ENCODE measurements around the gene P2RY12.
A peak's percentile ranks its signal among the peaks of the same experiment; 100 is the strongest.

The P2RY12 gene

DNA sequence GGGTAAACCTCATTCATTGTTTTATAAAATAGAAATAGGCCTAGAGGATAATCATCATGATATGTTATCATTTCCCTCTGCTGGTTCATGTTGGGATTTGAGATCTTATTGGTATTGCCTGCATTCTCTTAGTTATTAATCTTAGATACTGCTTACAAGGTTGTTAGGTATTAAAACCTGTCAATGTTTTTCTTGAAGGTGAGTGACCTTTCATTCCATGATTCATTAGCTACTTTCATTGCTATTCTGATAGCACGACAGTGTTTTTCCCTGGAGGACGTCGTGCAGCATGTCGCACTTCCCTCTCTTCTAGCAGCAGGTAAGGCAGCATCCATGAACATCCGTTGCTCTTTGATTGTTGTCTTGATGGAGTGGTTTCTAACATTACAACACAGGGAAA is 17.1 kb downstream of the P2RY12 start:
- no peaks in the 10 kb centered on the region for H3K36me3 ChIP-seq (ENCODE audit: control insufficient read depth, insufficient read depth, low read length)
- H3K4me3 ChIP-seq (ENCODE audit: low read depth, low read length), result no peak overlapping the region
- H3K27me3 ChIP-seq (ENCODE audit: control insufficient read depth, insufficient read depth, low read length), result no peaks in the 10 kb centered on the region
- no peak overlapping the region for H3K9ac ChIP-seq (ENCODE audit: low read depth, low read length)
- H3K9me3 ChIP-seq (ENCODE audit: control insufficient read depth, insufficient read depth, low read length), result no peaks in the 10 kb centered on the region
- no peaks in the 10 kb centered on the region for H3K4me1 ChIP-seq (ENCODE audit: control insufficient read depth, insufficient read depth, low read length)

DNA sequence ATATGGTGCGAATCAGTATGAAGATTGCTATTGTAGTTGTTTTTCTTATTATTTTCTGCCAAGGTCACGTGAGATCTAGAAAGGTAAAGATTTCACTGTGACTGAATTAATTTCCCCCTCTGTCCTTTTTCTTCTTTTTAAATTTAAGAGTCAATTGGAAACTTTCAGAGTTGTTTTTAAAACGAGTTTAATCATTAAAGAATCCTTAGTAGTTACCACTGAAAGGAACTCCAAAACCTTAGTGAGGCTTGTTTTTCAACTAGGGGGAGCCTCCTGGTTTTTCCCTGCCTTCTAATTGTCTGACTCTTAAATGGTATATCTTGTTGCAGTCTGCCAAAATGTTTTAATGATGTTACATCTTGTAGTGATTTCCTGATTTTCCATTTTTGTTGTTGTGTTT is 17.6 kb downstream of the P2RY12 start:
- Histone ChIP-seq H3K4me3 (ENCODE audit: low read depth, low read length) (no peak overlapping the region), H3K9ac (ENCODE audit: low read depth, low read length) (no peak overlapping the region), H3K9me3 (ENCODE audit: control insufficient read depth, insufficient read depth, low read length) (no peaks in the 10 kb centered on the region), H3K27me3 (ENCODE audit: control insufficient read depth, insufficient read depth, low read length) (no peaks in the 10 kb centered on the region), H3K36me3 (ENCODE audit: control insufficient read depth, insufficient read depth, low read length) (no peaks in the 10 kb centered on the region), H3K4me1 (ENCODE audit: control insufficient read depth, insufficient read depth, low read length) (no peaks in the 10 kb centered on the region)

DNA sequence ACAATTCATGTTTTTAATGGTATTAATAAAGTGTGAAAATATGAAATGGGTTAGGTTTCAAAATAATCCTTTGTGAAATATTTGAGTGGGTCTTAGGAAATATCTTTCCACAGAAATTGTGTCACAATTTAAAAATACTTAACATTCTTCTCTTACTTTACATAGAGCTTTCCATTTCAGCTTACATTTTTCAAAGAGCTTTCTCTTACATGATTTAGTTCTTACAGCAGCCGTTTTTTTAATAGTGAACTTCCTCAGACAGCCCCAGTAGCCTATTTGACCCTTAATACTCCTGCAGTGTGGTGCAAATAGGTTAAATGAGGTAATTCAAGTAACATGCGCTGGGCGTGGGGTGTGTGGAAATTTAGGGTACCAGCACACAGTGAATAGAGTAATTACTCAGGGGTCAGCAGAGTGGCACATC is 21.8 kb downstream of the P2RY12 start:
- Histone ChIP-seq H3K27me3 (ENCODE audit: control insufficient read depth, insufficient read depth, low read length) (no peaks in the 10 kb centered on the region), H3K4me3 (ENCODE audit: low read depth, low read length) (no peak overlapping the region), H3K4me1 (ENCODE audit: control insufficient read depth, insufficient read depth, low read length) (no peaks in the 10 kb centered on the region), H3K9ac (ENCODE audit: low read depth, low read length) (no peak overlapping the region), H3K9me3 (ENCODE audit: control insufficient read depth, insufficient read depth, low read length) (no peaks in the 10 kb centered on the region), H3K36me3 (ENCODE audit: control insufficient read depth, insufficient read depth, low read length) (no peaks in the 10 kb centered on the region)

DNA sequence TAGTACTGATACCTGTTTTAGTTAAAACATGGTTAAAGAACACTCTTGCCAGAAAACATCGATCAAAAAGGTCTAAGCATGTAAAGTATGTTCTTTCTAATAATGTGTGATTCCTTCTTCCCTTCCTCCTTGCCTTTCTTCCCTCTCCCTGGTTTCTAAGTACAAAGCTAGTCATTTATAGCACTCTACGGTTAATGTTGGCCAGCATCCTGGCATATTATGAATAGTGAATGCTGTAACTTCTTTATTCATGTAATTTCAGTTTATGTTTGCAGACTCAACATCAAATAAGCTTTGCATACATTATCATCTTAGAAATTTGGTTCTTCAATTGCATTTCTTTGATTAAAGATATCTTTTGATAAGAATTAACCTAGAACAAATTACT is 27.1 kb downstream of the P2RY12 start:
- Histone ChIP-seq H3K27me3 (ENCODE audit: control insufficient read depth, insufficient read depth, low read length) (no peaks in the 10 kb centered on the region), H3K4me1 (ENCODE audit: control insufficient read depth, insufficient read depth, low read length) (no peaks in the 10 kb centered on the region), H3K36me3 (ENCODE audit: control insufficient read depth, insufficient read depth, low read length) (no peaks in the 10 kb centered on the region), H3K4me3 (ENCODE audit: low read depth, low read length) (no peak overlapping the region), H3K9ac (ENCODE audit: low read depth, low read length) (no peak overlapping the region), H3K9me3 (ENCODE audit: control insufficient read depth, insufficient read depth, low read length) (no peaks in the 10 kb centered on the region)

DNA sequence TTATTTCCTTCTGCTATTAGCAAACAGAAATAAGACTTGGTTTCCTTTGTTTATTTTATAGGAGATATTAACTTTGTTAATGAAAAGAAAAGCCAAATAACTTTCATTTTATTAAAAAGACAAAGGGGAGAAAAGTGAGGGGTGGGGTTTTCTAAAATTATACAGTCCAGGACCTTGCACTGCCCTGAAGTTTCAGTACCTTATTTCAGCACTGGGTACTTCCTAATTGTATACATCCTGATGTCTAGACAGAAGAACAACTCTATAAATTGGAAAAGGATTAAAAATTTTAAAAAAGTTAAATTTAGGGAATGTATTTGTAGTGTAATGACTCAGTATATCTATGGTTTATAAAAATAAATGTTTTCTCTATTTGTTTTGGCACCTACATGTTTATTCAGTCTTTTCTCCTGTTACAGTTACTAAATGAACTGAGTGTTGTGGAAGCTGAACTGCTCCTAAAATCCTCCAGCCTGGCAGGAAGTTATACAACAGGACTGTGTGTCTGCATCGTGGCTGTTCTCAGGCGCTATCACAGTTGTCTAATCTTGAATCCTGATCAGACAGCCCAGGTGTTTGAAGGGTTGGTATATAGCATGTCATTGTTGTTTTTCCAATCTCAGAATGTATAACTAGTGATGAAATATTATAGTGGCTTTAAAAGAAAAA is 27.6 kb downstream of the P2RY12 start:
- no peaks in the 10 kb centered on the region for H3K36me3 ChIP-seq (ENCODE audit: control insufficient read depth, insufficient read depth, low read length)
- no peak overlapping the region for H3K4me3 ChIP-seq (ENCODE audit: low read depth, low read length)
- H3K4me1 ChIP-seq (ENCODE audit: control insufficient read depth, insufficient read depth, low read length), result no peaks in the 10 kb centered on the region
- no peak overlapping the region for H3K9ac ChIP-seq (ENCODE audit: low read depth, low read length)
- no peaks in the 10 kb centered on the region for H3K27me3 ChIP-seq (ENCODE audit: control insufficient read depth, insufficient read depth, low read length)
- no peaks in the 10 kb centered on the region for H3K9me3 ChIP-seq (ENCODE audit: control insufficient read depth, insufficient read depth, low read length)

DNA sequence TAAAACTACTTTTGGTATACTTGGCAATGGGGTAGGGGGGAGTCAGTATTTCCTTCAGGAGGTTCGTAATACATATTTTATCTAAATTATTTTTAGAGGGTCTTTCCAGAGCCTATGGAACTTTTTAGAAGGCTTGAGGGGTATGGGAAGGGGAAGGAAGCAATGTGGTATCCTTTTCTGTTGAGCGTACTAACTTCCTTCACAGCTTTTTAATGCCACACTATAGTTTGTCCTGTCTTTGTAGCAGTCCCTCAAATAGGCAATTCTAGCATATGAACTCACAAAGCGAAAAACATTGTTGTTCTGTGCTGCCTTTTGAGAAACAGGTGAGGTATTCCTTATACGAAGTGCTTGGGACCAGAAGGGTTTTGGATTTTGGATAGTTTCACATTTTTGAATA is 32.9 kb downstream of the P2RY12 start:
- no peaks in the 10 kb centered on the region for H3K9me3 ChIP-seq (ENCODE audit: control insufficient read depth, insufficient read depth, low read length)
- H3K9ac ChIP-seq (ENCODE audit: low read depth, low read length), result no peak overlapping the region
- no peaks in the 10 kb centered on the region for H3K27me3 ChIP-seq (ENCODE audit: control insufficient read depth, insufficient read depth, low read length)
- H3K4me3 ChIP-seq (ENCODE audit: low read depth, low read length), result no peak overlapping the region
- no peaks in the 10 kb centered on the region for H3K36me3 ChIP-seq (ENCODE audit: control insufficient read depth, insufficient read depth, low read length)
- H3K4me1 ChIP-seq (ENCODE audit: control insufficient read depth, insufficient read depth, low read length), result peaks cover 23% of the 10 kb centered on the region

DNA sequence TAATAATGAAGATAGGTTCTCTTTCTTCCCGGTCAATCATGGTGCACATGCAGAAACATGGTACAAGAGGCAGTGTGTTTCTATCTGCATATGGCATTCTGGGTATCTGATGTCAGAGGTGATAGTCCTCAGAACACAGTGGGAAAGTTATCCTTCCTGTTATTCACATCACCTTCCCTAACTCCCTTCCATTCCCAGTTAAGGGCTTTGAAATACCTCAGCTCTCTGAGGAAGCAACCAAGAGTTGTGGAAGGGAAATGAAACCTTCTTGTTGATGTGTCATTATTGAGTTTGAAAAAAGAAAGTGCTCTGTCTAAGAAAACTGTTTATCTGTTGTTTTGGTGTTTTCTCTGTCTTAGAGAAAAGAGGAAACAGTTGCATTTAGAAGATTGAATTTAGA is 33.3 kb downstream of the P2RY12 start:
- no peaks in the 10 kb centered on the region for H3K36me3 ChIP-seq (ENCODE audit: control insufficient read depth, insufficient read depth, low read length)
- H3K4me1 ChIP-seq (ENCODE audit: control insufficient read depth, insufficient read depth, low read length), result peaks cover 23% of the 10 kb centered on the region
- no peak overlapping the region for H3K4me3 ChIP-seq (ENCODE audit: low read depth, low read length)
- H3K9me3 ChIP-seq (ENCODE audit: control insufficient read depth, insufficient read depth, low read length), result no peaks in the 10 kb centered on the region
- H3K27me3 ChIP-seq (ENCODE audit: control insufficient read depth, insufficient read depth, low read length), result no peaks in the 10 kb centered on the region
- H3K9ac ChIP-seq (ENCODE audit: low read depth, low read length), result no peak overlapping the region

DNA sequence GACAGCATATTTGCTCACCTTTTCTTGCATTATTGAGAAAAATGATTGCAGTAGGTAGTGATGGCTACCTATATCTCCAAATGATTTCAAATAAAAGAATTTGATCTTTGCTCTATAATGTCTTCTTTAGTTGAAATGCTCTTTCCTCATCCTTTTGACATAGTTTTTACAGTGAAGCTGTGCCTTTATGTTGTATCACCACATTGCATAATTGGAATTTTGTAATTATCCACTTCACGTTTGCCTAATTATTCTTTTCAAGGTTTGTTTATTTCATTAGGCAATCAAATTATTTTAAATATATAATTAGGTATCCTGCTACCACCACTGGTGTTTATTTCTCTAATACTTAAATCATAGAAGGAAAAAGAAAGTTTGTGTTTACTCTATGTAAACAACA is 33.9 kb downstream of the P2RY12 start:
- H3K36me3 ChIP-seq (ENCODE audit: control insufficient read depth, insufficient read depth, low read length), result no peaks in the 10 kb centered on the region
- peaks cover 23% of the 10 kb centered on the region for H3K4me1 ChIP-seq (ENCODE audit: control insufficient read depth, insufficient read depth, low read length)
- no peak overlapping the region for H3K9ac ChIP-seq (ENCODE audit: low read depth, low read length)
- H3K27me3 ChIP-seq (ENCODE audit: control insufficient read depth, insufficient read depth, low read length), result no peaks in the 10 kb centered on the region
- no peaks in the 10 kb centered on the region for H3K9me3 ChIP-seq (ENCODE audit: control insufficient read depth, insufficient read depth, low read length)
- H3K4me3 ChIP-seq (ENCODE audit: low read depth, low read length), result no peak overlapping the region

DNA sequence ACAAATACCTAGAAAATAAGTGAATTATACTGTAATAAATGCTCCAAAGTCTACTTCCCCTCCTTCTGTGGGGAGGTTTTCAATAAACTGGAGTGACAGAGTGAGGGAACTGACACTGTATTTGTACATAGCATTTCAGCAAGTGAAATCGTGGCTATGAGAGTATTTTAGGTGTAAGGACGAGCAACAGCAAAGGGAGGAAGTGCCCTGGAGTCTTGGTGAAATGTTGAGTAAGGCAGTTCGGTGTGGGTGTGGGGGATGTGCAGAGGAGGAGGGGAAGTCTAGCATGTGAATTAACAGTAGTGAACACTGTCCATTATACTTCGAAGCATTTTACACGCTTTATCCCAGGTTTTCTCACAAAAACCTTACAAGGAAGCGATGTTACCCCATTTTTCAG is 37.1 kb downstream of the P2RY12 start:
- peak overlapping the region; percentile 10 for H3K9ac ChIP-seq (ENCODE audit: low read depth, low read length)
- no peaks in the 10 kb centered on the region for H3K27me3 ChIP-seq (ENCODE audit: control insufficient read depth, insufficient read depth, low read length)
- H3K4me3 ChIP-seq (ENCODE audit: low read depth, low read length), result no peak overlapping the region
- H3K9me3 ChIP-seq (ENCODE audit: control insufficient read depth, insufficient read depth, low read length), result no peaks in the 10 kb centered on the region
- H3K36me3 ChIP-seq (ENCODE audit: control insufficient read depth, insufficient read depth, low read length), result no peaks in the 10 kb centered on the region
- H3K4me1 ChIP-seq (ENCODE audit: control insufficient read depth, insufficient read depth, low read length), result peaks cover 23% of the 10 kb centered on the region

DNA sequence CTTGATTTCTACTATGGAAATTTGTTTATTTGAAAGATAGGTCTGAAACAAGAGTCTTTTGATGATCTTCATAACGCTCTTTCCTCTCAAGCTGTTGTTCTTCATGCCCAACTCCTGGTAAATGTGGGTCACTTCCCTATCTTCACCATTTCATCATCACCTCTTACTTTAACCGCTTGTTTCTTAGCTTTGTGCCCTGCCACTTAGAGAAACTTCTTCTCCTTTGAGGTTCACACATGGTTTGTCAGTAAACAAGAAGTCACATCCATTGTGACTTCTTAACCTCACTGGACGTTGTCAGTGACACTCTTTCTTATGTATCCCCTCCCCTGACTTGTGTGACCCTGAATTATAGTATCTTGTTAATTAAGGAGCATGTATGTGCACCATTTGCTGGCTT is 38.3 kb downstream of the P2RY12 start:
- H3K27me3 ChIP-seq (ENCODE audit: control insufficient read depth, insufficient read depth, low read length), result no peaks in the 10 kb centered on the region
- no peaks in the 10 kb centered on the region for H3K36me3 ChIP-seq (ENCODE audit: control insufficient read depth, insufficient read depth, low read length)
- no peak overlapping the region for H3K4me3 ChIP-seq (ENCODE audit: low read depth, low read length)
- no peak overlapping the region for H3K9ac ChIP-seq (ENCODE audit: low read depth, low read length)
- H3K4me1 ChIP-seq (ENCODE audit: control insufficient read depth, insufficient read depth, low read length), result peaks cover 23% of the 10 kb centered on the region
- H3K9me3 ChIP-seq (ENCODE audit: control insufficient read depth, insufficient read depth, low read length), result no peaks in the 10 kb centered on the region

DNA sequence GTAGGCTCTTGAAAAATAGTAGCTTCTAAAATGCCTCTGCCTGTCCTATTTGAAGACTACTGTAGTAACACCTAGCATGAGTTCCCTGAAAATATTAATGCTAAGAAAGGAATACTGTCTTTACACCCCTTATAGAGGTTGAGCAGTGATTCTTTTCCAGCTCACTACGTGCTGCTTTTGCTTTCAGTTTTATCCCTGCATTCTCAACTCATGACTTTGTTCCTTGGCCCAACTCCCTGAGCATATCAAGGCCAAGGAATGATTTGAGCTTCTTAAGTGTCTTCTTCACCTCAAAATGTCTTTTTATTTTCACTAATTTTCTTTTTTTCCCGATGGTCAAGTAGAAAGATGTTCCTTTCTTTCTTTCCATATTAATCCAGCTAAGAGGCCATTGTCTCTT is 38.7 kb downstream of the P2RY12 start:
- H3K4me1 ChIP-seq (ENCODE audit: control insufficient read depth, insufficient read depth, low read length), result peaks cover 20% of the 10 kb centered on the region
- no peak overlapping the region for H3K4me3 ChIP-seq (ENCODE audit: low read depth, low read length)
- H3K9ac ChIP-seq (ENCODE audit: low read depth, low read length), result no peak overlapping the region
- H3K36me3 ChIP-seq (ENCODE audit: control insufficient read depth, insufficient read depth, low read length), result no peaks in the 10 kb centered on the region
- H3K27me3 ChIP-seq (ENCODE audit: control insufficient read depth, insufficient read depth, low read length), result no peaks in the 10 kb centered on the region
- no peaks in the 10 kb centered on the region for H3K9me3 ChIP-seq (ENCODE audit: control insufficient read depth, insufficient read depth, low read length)

DNA sequence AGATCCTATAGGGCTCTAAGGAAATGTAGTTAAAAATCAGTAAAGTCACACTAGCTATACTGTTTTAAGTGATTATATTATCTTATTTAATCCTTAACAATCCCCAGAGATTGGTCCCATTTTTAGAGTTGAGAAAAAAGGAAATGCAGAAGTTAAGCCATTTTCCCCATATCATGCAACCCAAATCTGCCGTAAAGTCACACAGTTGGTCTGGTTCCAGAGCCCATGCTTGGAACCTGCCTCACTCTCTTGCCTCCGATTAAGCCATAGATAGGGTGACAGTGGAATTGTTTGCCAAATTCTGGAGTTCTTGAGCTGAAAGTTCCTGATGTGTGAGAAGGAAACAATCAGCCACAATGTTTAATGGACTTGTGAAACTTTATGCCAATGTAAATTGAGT is 52.9 kb downstream of the P2RY12 start:
- peaks cover 4% of the 10 kb centered on the region for H3K4me1 ChIP-seq (ENCODE audit: control insufficient read depth, insufficient read depth, low read length)
- H3K9ac ChIP-seq (ENCODE audit: low read depth, low read length), result no peak overlapping the region
- no peaks in the 10 kb centered on the region for H3K36me3 ChIP-seq (ENCODE audit: control insufficient read depth, insufficient read depth, low read length)
- H3K27me3 ChIP-seq (ENCODE audit: control insufficient read depth, insufficient read depth, low read length), result no peaks in the 10 kb centered on the region
- H3K4me3 ChIP-seq (ENCODE audit: low read depth, low read length), result no peak overlapping the region
- H3K9me3 ChIP-seq (ENCODE audit: control insufficient read depth, insufficient read depth, low read length), result no peaks in the 10 kb centered on the region

Data from iPS-15b (cell line).